GM19238 (cell line): ENCODE measurements around the gene MSH5.
"Not testable (repeated sequence)": the region's sequence is repeated elsewhere in the genome, so short reads cannot be mapped to it uniquely, and the experiment has no call there.

Experiments used
- DNase-seq: peaks from one replicate; pipeline ENCODE4 v3.0.0; 2011; ENCODE audit warnings: low spot score; ENCODE audit not compliant: insufficient read length

MSH5 gene

GRCh38 chr6:31739639-31740396 lies at the start of gene MSH5:
TSS of gene MSH5 (plus strand) at chr6:31740005. CDS start at chr6:31740467, 462 bp downstream.
- peak; percentile 88 for DNase-seq

GRCh38 chr6:31690231-31691077 lies 49.4 kb upstream of the MSH5 start:
- DNase-seq = no peak

GRCh38 chr6:31691078-31691463 lies 48.7 kb upstream of the MSH5 start:
- no peak for DNase-seq

GRCh38 chr6:31691564-31692108 lies 48.2 kb upstream of the MSH5 start:
- no peak for DNase-seq

- DNase-seq = no peak
Observed at GRCh38 chr6:31692353-31692752, 47.5 kb upstream of the MSH5 start.

- DNase-seq = no peak
Observed at GRCh38 chr6:31692886-31693285, 46.9 kb upstream of the MSH5 start.

GRCh38 chr6:31693535-31693934 lies 46.3 kb upstream of the MSH5 start:
- DNase-seq = no peak

GRCh38 chr6:31697555-31697954 lies 42.2 kb upstream of the MSH5 start:
- DNase-seq = no peak

GRCh38 chr6:31700740-31701401 lies 38.9 kb upstream of the MSH5 start:
- no peak for DNase-seq

GRCh38 chr6:31701666-31702404 lies 38.0 kb upstream of the MSH5 start:
- no peak for DNase-seq

GRCh38 chr6:31702405-31702818 lies 37.4 kb upstream of the MSH5 start:
- DNase-seq = peak; percentile 36

- DNase-seq = peak; percentile 99
Observed at GRCh38 chr6:31702819-31703716, 36.7 kb upstream of the MSH5 start, which contains the start of gene ABHD16A. TSS of gene ABHD16A (minus strand) at chr6:31703324. CDS start at chr6:31703281, 43 bp downstream.

GRCh38 chr6:31705931-31706330 lies 33.9 kb upstream of the MSH5 start:
- no peak for DNase-seq

- no peak for DNase-seq
Observed at GRCh38 chr6:31706599-31706998, 33.2 kb upstream of the MSH5 start, which contains the start of gene LY6G6F. TSS of gene LY6G6F (plus strand) at chr6:31706866. CDS start at chr6:31706907, 41 bp downstream.

GRCh38 chr6:31707701-31708100 lies 32.1 kb upstream of the MSH5 start:
- DNase-seq = no peak

GRCh38 chr6:31708224-31708623 lies 31.6 kb upstream of the MSH5 start:
- DNase-seq = no peak

- DNase-seq = not testable (repeated sequence)
Observed at GRCh38 chr6:31709157-31709556, 30.6 kb upstream of the MSH5 start.

GRCh38 chr6:31710523-31711219 lies 29.1 kb upstream of the MSH5 start:
- no peak for DNase-seq

- DNase-seq = no peak
Observed at GRCh38 chr6:31711233-31711632, 28.6 kb upstream of the MSH5 start.
